ENCODE measurements around the gene DHRS12. TPM values are rescaled to one million over a fixed set of nuclear protein-coding genes. Genes with fewer than 3 reads are reported as not detected.

DHRS12 gene
- total RNA-seq, 1 donor from 2014 or later, result 5.3 TPM

DNA sequence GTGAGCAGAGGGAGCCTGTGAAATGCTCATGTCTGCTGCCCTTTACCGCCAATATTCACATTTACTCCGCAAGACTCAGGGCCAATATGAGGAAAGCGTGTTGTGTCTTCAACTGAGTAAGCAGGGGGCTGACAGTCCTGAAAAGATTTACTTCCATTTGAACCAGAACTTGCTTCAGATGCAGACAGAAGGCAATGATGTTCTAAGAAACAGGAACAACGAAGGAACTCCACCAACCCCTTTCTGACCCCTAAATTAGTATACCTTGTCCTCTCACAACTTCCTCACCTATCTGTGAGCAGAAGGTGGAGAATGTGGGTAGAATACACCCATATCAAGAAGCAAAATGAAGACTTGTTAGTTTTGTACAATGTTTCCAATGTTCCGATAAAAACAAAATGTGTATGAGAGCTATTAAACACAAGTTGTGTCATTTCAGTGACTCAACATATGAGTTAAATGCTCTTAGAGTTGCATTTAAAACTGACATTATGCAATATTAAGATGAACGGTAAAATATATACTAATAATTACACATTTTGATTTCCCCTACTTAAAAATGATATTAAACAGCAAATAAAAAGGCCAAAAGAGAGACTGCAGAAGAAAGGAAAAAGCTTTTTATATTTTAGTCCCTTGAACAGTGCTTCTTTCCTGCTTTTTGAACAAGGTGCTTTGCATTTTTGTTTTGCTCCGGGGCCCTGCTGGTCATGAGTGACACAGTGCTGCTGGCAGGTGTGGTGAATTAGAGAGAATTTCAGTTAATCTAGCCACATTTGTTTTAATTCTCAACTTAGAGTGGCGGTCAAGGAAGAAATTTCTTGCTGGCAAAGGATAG lies 25.0 kb upstream of the DHRS12 start:
- intact Hi-C loops (cut with micrococcal nuclease), result loop anchor here (5.0 to 10.0 kb wide), 2 partner anchors 628 to 1594 kb away; partner anchors contain the start of gene CKAP2

DNA sequence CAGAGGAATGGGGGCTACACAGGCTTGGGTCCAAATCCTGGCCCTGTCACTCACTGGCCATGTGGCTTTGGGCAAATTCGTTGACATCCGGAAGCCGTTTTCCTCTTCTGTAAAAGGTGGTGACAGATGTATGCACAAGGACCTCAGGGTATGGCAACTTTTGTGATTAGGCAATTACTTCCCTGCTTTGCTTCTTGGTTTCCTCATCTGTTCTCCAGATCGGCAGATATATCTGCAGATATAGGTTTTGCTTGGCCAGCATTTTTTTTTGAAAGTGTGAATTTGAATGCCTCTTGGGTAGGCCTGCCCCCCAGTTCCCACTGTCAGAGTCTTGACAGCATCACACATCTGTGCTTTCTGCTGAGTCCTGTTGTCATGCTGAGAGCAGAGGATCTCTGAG lies 23.3 kb upstream of the DHRS12 start:
- intact Hi-C loops (cut with micrococcal nuclease), result loop anchor here (1.0 to 10.0 kb wide), 3 partner anchors 8 to 1592 kb away; partner anchors contain the start of gene CKAP2

DNA sequence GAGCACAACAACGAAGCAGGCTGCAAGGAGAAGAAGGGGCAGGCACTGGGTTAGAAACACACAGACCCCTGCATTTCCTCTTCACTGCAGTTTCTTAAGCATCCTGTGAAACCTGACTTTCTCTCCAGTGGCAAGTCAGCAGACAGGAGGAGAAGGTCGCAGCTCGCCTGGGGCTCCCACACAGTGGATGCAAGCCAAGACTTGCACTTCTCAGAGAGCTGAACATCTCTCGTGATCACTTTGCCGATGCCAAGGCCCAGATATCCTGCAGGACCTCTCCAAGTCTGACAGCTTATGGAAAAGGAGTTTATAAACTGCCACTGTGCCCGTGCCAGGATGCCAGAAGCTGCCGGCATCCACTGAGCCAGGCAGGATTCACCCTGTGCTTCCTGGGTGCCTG lies 22.6 kb upstream of the DHRS12 start:
- intact Hi-C loops (cut with micrococcal nuclease), result loop anchor here (1.0 to 10.0 kb wide), 3 partner anchors 7 to 1592 kb away; partner anchors contain the start of gene CKAP2

DNA sequence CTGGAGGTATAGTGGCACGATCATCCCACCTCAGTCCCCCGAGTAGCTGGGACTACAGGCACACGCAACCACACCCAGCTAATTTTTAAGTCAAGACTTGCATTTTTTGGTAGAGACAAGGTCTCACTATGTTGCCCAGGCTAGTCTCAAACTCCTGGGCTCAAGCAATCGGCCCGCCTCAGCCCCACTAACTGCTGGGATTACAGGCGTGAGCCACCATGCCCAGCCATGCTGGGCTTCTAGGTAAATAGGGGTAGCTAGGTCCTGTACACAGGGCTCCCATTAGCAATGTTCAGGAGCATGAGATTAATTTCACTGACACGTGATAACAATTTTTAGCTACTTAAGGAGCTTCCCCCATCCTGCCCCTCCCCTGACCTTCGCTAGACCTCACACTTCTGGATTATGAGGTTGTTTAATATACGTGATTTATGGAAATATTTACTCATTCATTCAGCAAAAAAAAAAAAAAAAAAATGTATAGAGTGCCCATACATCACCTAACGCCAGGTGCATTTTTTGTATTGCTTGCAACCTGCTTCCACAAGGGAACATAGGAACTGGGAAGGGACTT lies 21.8 kb upstream of the DHRS12 start:
- intact Hi-C loops (cut with micrococcal nuclease), result loop anchor here (1.0 to 10.0 kb wide), 6 partner anchors 10 to 1591 kb away; partner anchors contain the start of genes ALG11 and CKAP2

DNA sequence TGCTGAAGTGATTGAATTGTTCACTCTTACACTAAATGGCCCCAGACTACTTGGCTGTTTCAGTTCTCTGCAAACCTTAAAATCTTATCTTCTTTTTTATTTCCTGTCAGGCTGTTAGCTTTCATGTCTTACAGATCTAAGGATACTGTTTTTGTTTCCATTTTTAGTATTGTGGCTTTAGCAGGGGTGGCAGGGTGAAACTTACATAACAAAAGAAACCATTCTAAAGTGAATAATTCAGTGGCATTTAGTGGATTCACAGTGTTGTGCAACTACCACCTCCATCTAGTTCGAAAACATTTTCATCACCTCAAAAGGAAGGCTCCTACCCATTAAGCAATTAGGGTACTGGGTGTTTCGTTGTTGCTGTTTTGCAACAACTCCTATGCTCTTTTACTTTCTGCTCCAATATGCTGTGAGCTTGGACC lies 21.2 kb upstream of the DHRS12 start:
- intact Hi-C loops (cut with micrococcal nuclease), result loop anchor here (1.0 to 10.0 kb wide), 6 partner anchors 10 to 1590 kb away; partner anchors contain the start of genes ALG11 and CKAP2

DNA sequence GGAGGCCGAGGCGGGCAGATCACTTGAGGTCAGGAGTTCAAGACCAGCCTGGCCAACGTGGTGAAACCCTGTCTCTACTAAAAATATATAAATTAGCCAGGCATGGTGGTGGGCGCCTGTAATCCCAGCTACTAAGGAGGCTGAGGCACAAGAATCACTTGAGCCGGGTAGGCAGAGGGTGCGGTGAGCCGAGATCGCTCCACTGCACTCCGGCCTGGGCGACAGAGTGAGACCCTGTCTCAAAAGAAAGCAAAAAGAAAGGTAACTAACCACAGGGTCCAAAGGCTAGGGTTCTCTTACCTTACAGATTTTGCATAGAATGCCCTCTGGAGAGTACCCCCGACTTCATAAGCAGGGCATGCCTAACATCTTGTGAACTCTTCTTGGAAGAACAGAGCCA lies 20.7 kb upstream of the DHRS12 start:
- intact Hi-C loops (cut with micrococcal nuclease), result loop anchor here (1.0 to 10.0 kb wide), 6 partner anchors 9 to 1590 kb away; partner anchors contain the start of genes ALG11 and CKAP2

DNA sequence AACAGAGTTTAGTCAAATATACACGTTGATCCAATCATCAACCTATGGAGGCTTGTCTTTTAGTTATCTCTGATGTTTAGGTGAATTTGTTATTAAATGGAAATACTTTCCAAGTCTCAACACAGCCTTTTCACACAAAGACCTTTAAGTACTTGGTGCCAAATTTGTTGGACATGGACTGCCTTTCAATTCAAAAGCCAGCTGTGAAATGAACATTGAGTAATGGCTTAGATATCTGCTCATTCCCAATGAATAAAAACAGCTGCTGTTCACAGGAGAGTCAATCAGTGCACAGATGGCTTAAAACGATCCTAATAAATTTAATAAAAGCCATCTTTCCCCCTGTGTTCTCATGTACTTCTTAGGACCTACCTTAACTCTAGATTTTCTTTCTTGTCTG lies 19.9 kb upstream of the DHRS12 start:
- intact Hi-C loops (cut with micrococcal nuclease), result loop anchor here (2.0 to 10.0 kb wide), 3 partner anchors 189 to 1589 kb away; partner anchors contain the start of gene ALG11

DNA sequence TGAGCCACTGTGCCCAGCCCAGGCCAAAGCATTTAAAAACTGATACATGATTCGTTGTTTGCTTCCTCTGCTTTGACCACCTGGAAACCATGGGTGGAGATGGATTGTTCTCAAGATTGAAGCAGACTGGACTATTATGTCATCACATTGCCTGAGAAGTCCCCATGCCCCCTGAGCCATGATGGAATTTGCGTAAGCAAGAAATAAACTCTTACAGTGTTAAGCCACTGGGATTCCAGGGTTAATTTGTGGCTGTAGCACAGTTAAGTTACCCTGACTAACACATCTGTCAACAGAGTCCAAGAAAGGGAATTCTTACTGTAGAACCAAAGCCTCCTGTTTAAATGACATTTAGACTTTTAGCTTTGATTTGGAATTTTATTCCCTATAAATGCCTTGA lies 19.4 kb upstream of the DHRS12 start:
- intact Hi-C loops (cut with micrococcal nuclease), result loop anchor here (10.0 kb wide), 1 partner anchor 1589 kb away; no protein-coding TSS in a partner anchor

DNA sequence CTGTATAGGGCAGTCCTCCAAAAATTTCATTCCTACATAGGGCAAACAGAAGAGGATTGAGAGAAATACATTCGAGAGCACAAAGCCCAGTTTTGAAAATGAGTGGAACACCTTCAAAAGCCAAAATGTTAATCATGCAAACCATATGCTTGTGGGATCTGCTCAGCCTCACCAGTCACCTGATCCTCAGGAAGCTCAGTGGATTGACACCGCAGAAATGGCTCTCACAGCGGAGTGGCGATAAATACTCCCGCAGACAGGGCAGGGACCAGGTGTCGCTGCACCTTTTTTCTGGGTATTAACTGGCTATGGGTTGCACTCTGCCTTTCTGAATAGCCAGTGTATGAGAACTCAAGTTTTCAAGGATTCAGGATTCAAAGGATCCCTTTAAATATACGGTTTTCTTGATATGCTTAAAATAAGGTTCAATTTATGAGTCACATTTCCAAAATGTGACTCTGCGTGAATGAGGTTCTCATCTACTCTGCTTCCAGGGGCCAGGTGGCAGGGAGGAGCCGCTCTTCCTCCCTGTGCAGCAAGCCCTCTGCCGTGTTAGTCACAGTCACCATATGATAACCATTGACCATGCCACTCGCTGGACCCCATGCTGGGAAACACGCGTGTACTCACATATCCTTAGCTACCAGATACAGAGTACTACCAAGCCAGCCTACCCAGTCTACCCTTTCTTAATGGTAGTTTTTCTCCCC lies 18.3 kb upstream of the DHRS12 start:
- intact Hi-C loops (cut with micrococcal nuclease), result loop anchor here (1.0 to 10.0 kb wide), 2 partner anchors 10 to 1587 kb away; no protein-coding TSS in a partner anchor

DNA sequence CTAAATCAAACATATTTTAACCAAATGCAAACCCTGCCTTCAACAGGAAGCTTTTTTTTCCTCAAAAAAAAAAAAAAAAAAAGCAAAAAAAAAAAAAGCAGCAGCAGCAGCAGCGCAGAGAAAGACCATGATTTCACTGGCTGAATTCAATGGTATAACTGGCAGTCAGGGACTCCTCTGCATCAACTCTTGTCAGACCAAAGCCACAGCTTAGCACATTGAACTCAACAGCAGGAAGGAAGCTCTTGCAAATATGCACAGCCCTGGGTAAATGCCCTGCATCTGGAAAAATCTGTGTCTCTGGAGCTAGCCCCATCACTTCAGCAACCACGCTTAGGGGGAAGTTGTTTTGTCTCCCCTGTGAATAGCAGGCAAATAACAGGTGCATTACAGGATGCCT lies 17.6 kb upstream of the DHRS12 start:
- intact Hi-C loops (cut with micrococcal nuclease), result loop anchor here (1.0 to 10.0 kb wide), 2 partner anchors 11 to 1587 kb away; no protein-coding TSS in a partner anchor

DNA sequence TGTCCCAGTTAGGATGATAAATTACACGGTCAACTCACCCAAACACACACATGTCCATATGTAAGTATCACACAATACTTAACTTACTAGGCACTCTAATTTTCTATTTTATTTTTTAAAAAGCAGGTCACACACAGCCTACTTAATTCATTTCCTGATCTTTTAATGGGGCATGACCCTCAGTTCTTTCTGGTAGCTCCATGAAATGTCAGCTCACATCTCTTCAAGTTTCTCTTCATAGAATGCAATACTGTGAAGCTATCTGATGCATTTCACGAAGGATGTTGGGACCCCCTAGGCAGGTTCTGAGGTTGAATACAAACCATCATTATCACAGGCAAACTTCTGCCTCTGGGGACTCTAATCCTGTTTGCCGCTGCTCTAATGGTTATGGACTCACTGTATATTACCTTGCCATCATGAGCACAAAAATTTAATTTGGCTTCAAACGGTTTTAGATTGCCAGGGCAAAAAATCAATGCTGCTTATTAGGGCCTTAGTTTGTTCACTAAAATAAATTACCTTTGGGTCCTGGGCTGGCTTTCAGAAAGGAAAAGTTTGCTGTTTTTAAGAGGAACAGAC lies 16.1 kb upstream of the DHRS12 start:
- intact Hi-C loops (cut with micrococcal nuclease), result loop anchor here (10.0 kb wide), 1 partner anchor 1585 kb away; no protein-coding TSS in a partner anchor

DNA sequence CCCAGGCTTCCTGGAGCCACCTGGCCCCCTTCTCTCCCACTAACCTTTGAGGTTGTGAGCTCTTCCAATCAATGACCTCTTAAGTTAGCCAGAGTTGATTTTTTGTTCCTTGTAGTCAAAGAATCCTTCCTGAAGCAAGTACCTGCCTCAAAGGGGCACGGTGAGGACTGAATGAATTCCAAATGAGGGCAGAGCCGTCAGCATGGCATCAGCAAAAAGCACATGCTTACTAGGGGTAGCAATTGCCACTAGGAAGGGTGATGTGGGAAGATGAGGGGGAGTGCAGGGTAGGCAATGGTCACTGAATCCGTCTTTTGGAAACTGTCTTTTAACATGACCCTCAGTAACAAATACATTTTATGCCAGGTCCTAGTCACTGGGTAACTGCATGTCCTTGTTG lies 15.6 kb upstream of the DHRS12 start:
- intact Hi-C loops (cut with micrococcal nuclease), result loop anchor here (1.0 to 10.0 kb wide), 3 partner anchors 8 to 633 kb away; partner anchors contain the start of gene VPS36

DNA sequence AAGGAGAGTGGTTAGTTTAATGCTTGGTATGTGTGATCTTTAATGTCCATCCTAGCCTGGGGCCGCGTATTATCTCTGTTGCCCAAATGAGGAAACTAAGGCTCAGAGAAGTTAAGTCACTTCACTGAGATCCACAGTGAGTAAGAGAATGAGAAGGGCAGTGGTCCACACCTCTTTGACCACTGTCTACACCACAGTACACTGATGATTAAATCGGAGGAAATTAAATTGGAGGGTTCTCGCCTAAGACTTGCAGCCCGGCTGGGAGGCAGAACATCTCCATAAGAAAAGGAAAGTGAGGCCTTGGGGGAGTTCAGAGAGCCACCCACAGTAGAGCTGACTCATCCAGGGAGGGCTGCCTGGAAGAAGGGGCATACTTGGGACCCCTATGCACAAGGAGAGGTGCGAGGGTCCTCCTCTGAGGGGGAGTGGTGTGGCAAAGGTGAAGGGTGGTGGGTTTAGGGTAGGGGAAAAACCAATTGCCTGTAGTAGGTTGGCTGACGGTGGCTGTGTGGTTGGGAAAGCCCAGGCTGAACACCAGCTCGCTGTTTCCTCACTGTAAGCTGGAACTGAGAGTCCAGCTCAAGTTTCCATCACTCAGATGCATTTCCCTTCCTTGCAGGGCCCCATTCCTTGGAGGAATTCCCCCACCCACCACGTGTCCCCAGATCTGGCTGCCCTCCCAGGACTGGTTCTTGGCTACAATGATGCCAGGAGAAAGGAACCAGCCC lies 15.0 kb upstream of the DHRS12 start:
- intact Hi-C loops (cut with micrococcal nuclease), result loop anchor here (1.0 to 10.0 kb wide), 3 partner anchors 8 to 633 kb away; partner anchors contain the start of gene VPS36

DNA sequence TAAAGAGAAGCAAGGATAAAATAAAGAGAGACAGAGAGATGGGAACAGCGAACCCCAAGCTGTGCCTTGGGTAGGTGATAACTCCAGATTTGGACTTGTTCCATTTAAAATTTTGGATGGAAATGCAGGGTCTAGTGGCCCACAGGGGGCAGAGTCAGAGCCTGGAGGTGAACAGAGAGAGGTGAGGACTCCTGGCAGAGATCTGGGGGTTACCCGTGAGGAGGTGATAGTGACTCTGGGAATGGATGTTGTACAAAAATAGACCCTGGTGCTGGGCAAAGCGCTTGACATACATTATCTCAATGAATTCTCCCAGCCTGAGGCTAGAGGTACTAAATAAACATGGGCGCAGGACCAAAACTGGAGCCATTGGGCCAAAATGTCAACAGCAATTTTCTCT lies 14.3 kb upstream of the DHRS12 start:
- intact Hi-C loops (cut with micrococcal nuclease), result loop anchor here (5.0 to 10.0 kb wide), 2 partner anchors 107 to 634 kb away; partner anchors contain the start of gene VPS36

DNA sequence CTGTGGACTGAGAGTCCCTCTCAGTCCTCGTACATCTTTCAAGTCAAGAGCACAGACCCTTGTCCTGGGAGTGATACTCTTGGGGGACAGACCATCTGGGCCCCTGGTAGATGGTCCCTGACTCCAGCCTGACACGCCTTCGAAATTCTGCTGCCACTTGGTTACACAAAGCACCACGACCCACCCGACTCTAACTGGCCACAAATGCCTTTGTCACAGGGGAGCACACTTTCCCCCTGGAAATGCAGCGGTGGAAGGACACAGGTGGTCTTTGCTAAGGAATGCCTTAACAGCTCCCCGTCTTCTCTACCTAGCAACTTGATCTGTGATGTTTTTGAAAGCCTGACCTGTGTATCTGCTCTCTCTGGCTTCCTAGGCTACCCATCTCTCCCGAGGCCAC lies 13.8 kb upstream of the DHRS12 start:
- intact Hi-C loops (cut with micrococcal nuclease), result loop anchor here (5.0 to 10.0 kb wide), 2 partner anchors 107 to 635 kb away; partner anchors contain the start of gene VPS36

DNA sequence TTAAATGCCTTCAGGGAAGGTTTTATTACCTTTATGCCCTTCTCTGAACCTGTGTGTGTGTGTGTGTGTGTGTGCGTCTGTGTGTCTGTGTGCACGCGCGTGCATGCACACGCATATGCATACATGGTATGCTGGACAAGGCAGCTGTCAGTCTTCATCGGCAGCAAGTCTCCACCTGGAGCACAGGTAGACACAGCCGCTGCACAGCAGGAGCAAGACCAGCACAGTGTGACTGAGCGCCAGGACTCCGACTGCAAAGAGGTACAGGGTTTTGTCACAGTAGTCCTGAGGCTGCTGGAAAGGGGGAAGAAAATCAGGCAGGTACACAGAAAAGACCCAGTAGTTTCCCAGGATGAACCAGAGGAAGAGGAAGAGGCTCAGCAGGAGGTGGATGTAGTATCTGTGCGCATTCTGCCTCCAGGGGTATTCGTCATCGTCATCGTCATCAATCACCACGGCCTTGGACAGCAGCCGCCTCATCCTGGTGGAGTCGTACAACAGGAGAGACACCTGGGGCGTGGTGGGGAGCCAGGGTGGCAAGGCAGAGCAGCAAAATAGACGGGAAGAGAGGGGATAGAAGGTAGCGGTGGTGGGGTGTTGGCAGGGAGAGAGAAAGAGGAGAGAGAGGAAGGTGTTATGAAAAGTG lies 12.8 kb upstream of the DHRS12 start:
- intact Hi-C loops (cut with micrococcal nuclease), result loop anchor here (5.0 to 10.0 kb wide), 2 partner anchors 108 to 636 kb away; partner anchors contain the start of gene VPS36

DNA sequence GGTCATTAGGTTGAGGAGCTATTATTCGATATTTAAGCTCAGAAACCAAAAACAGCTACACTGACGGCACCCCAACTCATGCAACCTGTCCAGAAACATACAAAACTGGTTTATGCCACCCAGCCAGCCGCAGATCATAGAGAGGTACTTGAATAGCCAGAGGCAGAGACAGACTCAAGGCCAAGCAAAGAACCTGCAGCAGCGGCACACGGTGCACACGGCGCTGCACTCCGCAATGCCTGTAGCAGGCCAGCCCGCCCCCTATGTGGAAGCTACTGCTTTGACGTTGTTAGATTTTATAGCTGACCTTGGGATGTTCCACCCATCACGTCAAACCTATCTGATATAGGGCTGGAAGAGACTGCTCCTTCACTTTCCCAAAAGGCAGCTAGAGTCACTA lies 11.9 kb upstream of the DHRS12 start:
- intact Hi-C loops (cut with micrococcal nuclease), result loop anchor here (1.0 to 10.0 kb wide), 11 partner anchors 9 to 636 kb away; partner anchors contain the start of genes DHRS12, TMEM272 and VPS36

DNA sequence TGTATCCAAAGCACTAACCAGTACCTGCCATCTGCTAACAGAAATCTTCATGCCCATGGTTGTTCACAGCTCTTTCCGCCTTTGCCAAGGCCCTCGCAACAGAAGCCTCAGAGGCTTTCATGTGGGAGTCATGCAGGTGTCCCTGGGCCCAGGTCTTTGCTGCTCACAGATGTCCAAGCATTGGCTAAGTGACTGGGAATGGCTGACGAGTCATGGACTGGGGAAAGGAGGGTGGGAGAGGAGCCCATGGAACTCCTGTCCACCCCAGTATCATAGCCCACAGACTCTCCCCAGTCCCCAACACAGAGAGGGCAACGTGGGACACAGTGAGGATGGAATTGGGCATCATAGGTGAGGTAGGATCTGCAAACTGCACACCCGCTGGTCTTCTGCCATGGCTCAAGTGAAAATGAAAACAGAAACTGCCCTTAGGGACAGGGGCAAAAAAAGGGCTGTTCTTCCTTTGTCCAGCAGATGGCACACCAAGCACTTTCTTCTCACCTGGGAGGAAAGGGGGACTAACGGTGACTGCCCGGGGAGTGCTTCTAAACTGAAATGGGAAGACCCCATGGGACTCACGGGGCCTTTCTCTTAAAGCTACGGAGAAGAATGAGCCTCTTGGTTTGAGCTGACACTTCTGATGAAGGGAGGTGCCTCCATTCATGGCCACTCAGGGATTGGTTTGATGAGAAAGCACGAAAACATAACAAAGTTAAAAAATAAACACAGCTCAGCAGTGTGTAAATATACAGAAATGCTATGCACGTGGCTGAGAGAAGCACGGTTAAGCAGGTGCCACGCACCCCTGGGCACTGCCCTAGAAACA lies 11.1 kb upstream of the DHRS12 start:
- intact Hi-C loops (cut with micrococcal nuclease), result loop anchor here (1.0 to 10.0 kb wide), 11 partner anchors 10 to 637 kb away; partner anchors contain the start of genes DHRS12, TMEM272 and VPS36

Data from T-helper 1 cell treated with Interleukin-12 subunit alpha and Interleukin-12 subunit beta and Interleukin-4 antibody, amounts not matched to agents 30 ng/mL and 1 ng/mL, for 36 hours (primary cell).